ENCODE measurements around the gene EPHA10. TPM values are rescaled to one million over a fixed set of nuclear protein-coding genes. Genes with fewer than 3 reads are reported as not detected.

Gene EPHA10
- total RNA-seq, 1 experiment from 2014 or later, result 7.6 TPM

DNA sequence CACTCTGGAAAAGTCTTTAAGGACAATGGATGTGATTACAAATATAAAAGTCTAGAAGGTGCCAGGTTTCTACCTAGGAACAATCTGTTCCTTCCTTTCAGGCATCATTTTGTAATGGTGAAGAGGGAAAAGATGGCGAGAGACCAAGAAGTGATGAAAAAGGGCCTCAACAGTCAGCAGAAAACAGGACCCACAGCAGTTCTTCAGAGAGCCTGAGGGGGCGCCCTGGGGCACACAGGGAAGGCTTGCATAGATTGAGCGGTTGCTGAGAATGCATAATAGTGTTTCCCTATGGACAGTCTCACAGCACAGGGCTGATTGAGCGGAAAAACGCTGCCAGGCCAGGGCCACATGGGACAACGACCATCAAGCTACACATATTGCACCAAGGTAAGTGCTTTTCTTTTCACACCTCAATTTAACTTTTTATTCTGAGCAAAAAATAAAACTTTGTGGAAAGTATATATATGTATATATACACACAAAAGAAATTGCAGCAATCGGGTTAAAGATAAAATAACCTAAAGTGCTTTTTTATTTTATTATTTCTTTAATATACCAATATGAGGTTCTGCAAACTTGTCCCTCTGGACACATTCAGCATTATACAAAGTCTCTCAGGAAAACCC is 46.2 kb upstream of the EPHA10 start:
- Histone ChIP-seq H3K4me2 (no peak overlapping the region), H3K4me1 (replicated peaks; ENCODE audit: insufficient read depth) (peaks cover 20% of the 10 kb centered on the region), H3K9me2 (ENCODE audit: insufficient read depth) (no peaks in the 10 kb centered on the region), H3K9me3 (ENCODE audit: insufficient read depth, low read depth) (no peaks in the 10 kb centered on the region), H3K36me3 (ENCODE audit: low read depth) (peaks cover 18% of the 10 kb centered on the region; the same call in 1 of the 2 replicates), H3K79me2 (ENCODE audit: low read depth) (peaks cover 39% of the 10 kb centered on the region), H3K27me3 (ENCODE audit: insufficient read depth, low read depth) (no peaks in the 10 kb centered on the region), H3F3A (ENCODE audit: insufficient read depth, low read depth) (peaks cover 28% of the 10 kb centered on the region), H4K20me1 (ENCODE audit: insufficient read depth) (peaks cover 25% of the 10 kb centered on the region), H3K27ac (no peak overlapping the region), H2AFZ (no peak overlapping the region), H3K4me3 (no peak overlapping the region)
- TF ChIP-seq EZH2 (IDR thresholded peaks at IDR 0.05; ENCODE audit: low read depth), result no peak
- TF ChIP-seq, protein P1, sequence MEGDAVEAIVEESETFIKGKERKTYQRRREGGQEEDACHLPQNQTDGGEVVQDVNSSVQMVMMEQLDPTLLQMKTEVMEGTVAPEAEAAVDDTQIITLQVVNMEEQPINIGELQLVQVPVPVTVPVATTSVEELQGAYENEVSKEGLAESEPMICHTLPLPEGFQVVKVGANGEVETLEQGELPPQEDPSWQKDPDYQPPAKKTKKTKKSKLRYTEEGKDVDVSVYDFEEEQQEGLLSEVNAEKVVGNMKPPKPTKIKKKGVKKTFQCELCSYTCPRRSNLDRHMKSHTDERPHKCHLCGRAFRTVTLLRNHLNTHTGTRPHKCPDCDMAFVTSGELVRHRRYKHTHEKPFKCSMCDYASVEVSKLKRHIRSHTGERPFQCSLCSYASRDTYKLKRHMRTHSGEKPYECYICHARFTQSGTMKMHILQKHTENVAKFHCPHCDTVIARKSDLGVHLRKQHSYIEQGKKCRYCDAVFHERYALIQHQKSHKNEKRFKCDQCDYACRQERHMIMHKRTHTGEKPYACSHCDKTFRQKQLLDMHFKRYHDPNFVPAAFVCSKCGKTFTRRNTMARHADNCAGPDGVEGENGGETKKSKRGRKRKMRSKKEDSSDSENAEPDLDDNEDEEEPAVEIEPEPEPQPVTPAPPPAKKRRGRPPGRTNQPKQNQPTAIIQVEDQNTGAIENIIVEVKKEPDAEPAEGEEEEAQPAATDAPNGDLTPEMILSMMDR (conservative IDR thresholded peaks at IDR 0.05), result peak; percentile 85
- intact Hi-C loops (cut with micrococcal nuclease; ENCODE audit: unreplicated experiment), result no loop called here
- ChIA-PET POLR2A (ENCODE audit: unreplicated experiment) (no interaction called here), CTCF (no interaction called here)
- BruUV-seq (replicated peaks), result no TSS peak
- DNase-seq, result peak; percentile 72

DNA sequence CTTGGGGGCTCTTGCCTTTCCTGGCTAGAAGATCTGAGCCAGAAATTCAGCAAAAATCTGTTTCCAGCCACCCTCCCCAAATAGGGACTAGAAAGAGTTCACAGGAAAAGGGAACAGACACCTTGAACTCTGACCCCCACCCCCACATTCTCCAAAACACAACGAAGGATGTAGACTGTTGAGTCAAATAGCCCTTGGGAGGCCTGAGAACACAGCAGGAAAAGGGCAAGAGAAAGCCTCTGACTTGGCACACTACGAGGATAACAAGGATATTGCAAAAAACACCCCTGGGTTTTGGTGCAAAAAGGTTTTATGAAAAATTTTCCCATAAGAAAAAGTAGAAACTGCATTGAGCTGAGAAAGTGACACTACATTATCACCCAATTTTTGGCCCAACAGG is 45.0 kb upstream of the EPHA10 start:
- Histone ChIP-seq H3K27me3 (ENCODE audit: insufficient read depth, low read depth) (no peaks in the 10 kb centered on the region), H2AFZ (no peak overlapping the region), H3K4me3 (no peak overlapping the region), H3K36me3 (ENCODE audit: low read depth) (peaks cover 30% of the 10 kb centered on the region), H4K20me1 (ENCODE audit: insufficient read depth) (peaks cover 34% of the 10 kb centered on the region), H3F3A (ENCODE audit: insufficient read depth, low read depth) (peaks cover 40% of the 10 kb centered on the region), H3K4me1 (replicated peaks; ENCODE audit: insufficient read depth) (peaks cover 20% of the 10 kb centered on the region), H3K9me3 (ENCODE audit: insufficient read depth, low read depth) (no peaks in the 10 kb centered on the region), H3K27ac (no peak overlapping the region), H3K4me2 (0 out of 2 replicates have a peak overlapping the region, but pooled peaks have one; percentile 86), H3K79me2 (ENCODE audit: low read depth) (peaks cover 51% of the 10 kb centered on the region), H3K9me2 (ENCODE audit: insufficient read depth) (no peaks in the 10 kb centered on the region)
- no TSS peak for BruUV-seq (replicated peaks)
- POLR2A ChIA-PET (ENCODE audit: unreplicated experiment), result no interaction called here
- intact Hi-C loops (cut with micrococcal nuclease; ENCODE audit: unreplicated experiment), result loop anchor here (2.0 to 5.0 kb wide), 3 partner anchors 51 to 338 kb away; partner anchors contain the start of gene ZC3H12A
- TF ChIP-seq, protein P1 (conservative IDR thresholded peaks at IDR 0.05), result no peak
- no peak for TF ChIP-seq EZH2 (IDR thresholded peaks at IDR 0.05; ENCODE audit: low read depth)
- DNase-seq, result no peak
- CTCF ChIA-PET, result no interaction called here

DNA sequence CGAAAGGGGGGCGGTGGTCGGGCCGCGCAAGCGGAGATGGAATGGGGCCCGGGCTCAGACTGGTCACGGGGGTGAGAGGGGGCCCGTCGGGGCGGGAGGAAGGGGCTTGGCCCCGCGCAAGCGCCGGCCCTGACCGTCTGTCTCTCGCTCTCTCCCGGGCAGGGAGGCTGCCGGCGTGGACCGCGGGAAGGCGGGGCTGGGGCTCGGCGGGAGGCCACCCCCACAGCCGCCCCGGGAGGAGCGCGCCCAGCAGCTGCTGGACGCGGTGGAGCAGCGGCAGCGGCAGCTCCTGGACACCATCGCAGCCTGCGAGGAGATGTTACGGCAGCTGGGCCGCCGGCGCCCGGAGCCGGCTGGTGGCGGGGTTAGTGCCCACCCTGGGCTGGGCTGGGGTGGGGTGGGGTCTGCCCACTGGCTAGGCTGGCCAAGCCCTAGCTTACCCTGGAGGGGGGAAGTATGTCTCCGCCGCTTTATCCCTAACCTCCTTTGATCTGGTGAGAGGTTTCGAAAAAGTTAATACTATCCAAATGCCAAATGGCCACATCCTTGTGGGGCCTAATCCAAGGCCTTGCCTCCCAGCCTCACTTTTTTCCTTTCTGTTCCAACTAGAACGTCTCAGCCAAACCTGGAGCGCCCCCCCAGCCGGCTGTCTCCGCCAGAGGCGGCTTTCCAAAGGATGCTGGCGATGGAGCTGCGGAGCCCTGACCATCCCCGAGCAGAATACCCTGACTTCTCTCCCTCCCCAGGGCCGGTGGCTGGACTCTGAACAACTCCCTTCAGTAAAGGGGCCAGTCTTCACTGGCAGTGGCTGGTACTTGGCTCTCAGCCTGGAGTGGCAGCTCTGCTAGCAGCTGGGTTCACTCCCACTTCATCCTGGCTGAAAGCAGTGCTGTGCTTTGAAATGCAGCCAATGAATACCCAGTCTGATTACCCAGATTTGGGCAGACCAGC is 43.7 kb upstream of the EPHA10 start:
- POLR2A ChIA-PET (ENCODE audit: unreplicated experiment), result interaction anchor here (0.6 to 0.8 kb wide), 9 partner anchors 74 to 1358 kb away, joined by 3 to 31 read pairs (median 4); partner anchors contain the start of genes CDCA8 and OSCP1

More for the DNA sequence above, 43.7 kb upstream of the EPHA10 start:
- Histone ChIP-seq H3K4me3 (peak overlapping the region; percentile 71), H3K9me3 (ENCODE audit: insufficient read depth, low read depth) (no peaks in the 10 kb centered on the region), H3K36me3 (ENCODE audit: low read depth) (peaks cover 41% of the 10 kb centered on the region), H3K9me2 (ENCODE audit: insufficient read depth) (no peaks in the 10 kb centered on the region), H4K20me1 (ENCODE audit: insufficient read depth) (peaks cover 43% of the 10 kb centered on the region), H2AFZ (peak overlapping the region; percentile 70), H3F3A (ENCODE audit: insufficient read depth, low read depth) (peaks cover 52% of the 10 kb centered on the region), H3K4me1 (replicated peaks; ENCODE audit: insufficient read depth) (peaks cover 20% of the 10 kb centered on the region), H3K27me3 (ENCODE audit: insufficient read depth, low read depth) (no peaks in the 10 kb centered on the region), H3K4me2 (peak overlapping the region; percentile 86), H3K79me2 (ENCODE audit: low read depth) (peaks cover 58% of the 10 kb centered on the region), H3K27ac (peak overlapping the region; percentile 63)
- no peak for TF ChIP-seq EZH2 (IDR thresholded peaks at IDR 0.05; ENCODE audit: low read depth)
- TF ChIP-seq, protein P1 (conservative IDR thresholded peaks at IDR 0.05), result no peak
- CTCF ChIA-PET, result interaction anchor here (0.5 to 1.9 kb wide), 9 partner anchors 13 to 1467 kb away, joined by 3 to 11 read pairs (median 6); partner anchors contain the start of gene MTF1
- intact Hi-C loops (cut with micrococcal nuclease; ENCODE audit: unreplicated experiment), result loop anchor here (1.0 to 5.0 kb wide), 4 partner anchors 52 to 336 kb away; partner anchors contain the start of genes CDCA8 and ZC3H12A
- TSS peak; percentile 69 for BruUV-seq (replicated peaks)
- DNase-seq, result peak; percentile 57 to 87
